Measurements from ENCODE around the gene GDF3.

GDF3 gene

DNA sequence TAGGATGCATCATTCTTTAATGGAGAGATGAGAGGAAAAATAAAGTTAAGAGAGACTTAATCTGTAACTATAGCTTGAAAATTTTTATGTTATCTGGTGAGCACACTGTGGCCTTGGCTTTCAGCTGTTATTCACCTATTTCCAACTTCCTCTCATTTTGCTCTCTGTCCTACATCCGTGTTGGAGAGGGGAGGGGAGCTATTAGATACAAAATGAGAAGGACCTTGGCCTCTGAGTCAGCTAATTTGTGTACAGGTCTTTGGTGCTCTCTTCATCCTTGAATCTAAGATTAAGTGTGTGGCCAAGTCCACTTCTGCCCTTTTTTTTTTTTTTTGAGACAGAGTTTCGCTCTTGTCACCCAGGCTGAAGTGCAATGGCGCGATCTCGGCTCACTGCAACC lies 29.0 kb downstream of the GDF3 start:
- DNase-seq, result no peak

DNA sequence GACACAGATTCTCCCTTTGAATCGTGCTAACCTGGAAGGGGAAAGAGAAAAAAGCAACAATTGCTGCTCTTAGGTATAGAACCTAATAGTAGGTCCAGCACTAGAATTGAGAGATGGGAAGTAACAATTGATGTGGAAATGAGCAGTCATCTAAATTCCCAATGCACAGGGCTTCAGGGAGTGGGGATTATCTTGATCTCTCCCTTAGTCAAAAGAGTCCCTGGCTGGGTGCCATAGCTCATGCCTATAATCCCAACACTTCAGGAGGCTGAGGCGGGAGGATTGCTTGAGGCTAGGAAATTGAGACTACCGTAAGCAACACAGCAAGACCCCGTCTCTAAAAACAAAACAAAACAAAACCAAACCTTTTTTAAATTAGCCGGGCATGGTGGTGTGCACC lies 33.8 kb downstream of the GDF3 start:
- DNase-seq, result no peak

DNA sequence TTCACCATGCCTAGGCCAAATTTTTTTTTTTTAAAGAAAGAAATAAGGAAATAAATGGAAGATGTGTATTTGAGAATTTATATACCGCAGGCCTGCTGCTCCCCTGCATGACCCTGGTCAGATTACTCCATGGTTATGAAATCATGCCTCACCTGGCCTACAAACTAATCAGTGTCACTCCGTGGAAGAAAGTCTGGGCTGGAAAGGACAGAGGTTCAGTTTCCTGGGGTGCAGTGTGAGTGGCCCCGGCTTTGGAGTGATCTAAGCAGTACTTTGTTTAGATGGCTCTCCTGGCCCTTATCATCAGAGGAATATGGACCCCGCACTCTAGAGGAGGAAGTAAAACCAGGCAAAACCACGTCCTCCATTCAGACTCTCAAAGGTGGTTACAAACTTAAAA lies 39.5 kb downstream of the GDF3 start:
- peak; percentile 30 for DNase-seq

DNA sequence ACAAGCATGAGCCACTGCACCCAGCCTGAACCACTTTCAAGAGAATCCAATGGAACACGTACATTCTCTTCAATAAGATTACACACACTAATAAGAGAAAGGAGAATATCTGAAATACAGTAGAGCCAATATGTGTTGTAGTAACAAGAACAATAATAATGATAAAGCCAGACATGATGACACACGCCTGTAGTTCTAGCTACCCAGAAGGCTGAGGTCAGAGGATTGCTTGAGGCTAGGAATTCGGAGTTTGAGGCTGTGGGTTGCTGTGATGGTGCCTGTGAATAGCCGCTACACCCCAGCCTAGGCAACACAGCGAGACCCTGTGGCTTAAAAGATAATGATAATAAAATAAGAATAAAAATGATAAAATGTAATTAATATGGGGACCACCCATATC lies 45.5 kb downstream of the GDF3 start:
- DNase-seq, result peak; percentile 27

DNA sequence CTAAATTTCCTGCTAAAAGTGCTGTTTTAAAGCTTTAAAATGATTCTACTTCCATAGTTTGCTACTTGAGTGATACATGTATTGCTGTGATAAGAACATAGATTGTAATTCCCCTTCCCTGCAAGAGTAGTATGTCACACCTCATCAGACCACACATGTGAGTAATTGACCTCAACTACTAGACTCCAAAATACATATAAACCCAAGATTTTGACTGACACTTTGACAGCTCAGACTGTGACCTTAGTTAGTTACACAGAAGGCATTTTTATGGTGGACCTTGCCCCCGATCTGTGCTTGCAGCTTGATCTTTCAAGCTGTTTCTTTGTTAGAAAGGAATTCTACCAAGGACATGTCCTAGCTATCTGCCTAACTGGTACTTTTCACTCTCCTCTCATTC lies 48.5 kb downstream of the GDF3 start:
- DNase-seq, result no peak

DNA sequence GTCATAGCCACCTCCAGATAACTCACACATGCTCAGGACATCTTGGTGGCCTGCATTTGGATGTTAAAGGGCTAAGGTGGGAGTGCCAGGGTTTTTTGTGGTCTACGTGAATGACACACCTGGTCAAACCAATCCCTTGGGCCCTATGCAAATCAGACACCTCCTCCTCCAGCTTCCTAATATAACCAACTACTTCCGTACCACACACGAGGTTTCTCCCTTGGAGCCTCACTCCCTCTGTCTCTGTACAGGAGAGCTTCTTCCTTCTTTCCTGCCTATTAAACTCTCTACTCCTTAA lies 49.4 kb downstream of the GDF3 start:
- DNase-seq, result peak; percentile 35

DNA sequence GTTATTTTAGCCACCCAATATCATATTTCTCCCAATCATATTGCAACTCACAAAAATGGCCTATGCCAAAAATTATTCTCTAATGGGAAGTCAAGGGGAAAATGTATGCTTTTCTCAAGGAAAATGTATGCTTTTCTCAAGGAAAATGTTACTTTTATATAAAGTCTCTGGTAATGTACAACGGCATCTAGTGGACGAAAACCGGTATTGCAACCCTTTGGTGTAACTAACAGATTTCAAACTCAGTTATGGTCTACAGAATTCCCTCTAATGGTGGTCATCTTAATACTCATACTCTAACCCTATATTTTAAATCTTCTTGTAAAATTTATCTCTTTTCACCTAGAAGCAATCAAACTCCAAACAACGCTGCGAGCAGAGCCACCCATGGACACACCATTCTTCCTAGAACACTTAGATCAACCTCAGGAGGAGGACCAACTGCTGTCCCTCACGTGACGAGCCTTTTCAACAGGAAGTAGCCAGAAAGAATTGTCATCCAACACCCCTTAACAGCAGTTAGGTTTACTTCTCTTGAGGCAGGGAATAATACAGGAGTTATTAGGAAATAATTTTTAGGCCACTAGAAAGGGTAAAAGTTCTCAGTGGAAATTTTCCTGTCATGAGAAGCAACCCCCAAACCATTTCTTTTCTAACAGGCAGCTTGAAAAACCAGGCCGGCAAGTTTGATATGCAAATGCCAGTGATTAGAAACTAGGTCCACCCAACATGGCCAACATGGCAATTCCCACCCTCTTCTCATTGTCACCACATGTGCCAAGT lies 50.0 kb downstream of the GDF3 start:
- peak; percentile 51 for DNase-seq

DNA sequence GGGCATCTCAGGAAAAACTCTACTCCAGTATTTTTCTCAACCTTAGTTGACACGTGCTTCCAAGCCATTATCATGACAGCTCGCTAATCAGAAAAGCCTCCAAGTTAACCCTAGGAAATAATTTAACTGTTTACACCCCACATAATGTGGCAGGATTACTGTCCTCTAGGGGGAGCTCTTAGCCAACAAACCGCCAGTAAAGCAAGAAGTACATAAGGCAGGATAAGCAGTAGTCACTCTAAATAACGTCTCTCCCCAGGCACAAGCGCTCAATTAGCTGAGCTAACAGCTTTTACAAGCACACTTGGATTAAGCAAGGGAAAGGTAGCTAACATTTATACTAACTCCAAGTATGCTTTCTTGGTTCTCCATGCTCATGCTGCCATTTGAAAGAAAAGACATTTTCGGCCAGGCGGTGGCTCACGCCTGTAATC lies 52.7 kb downstream of the GDF3 start:
- peak; percentile 59 for DNase-seq

DNA sequence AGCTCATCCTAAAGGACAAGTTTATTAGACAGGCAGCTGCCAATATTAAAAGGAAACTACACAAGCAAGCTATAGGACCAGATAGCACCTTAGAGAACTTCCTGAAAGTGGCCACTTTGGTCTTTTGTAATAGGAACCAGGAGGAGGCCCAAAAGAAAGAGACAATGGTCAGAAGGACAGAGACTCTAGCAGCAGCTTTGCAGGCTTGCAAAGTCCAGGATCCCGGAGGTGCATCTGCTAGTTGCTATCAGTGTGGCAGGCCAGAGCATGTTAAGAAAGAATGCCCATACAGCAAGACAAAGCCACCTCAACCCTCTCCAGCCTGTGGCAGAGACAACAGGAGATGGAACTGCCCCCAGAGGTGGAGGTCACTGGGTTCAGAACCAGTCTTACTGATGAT lies 53.3 kb downstream of the GDF3 start:
- DNase-seq, result peak; percentile 68

DNA sequence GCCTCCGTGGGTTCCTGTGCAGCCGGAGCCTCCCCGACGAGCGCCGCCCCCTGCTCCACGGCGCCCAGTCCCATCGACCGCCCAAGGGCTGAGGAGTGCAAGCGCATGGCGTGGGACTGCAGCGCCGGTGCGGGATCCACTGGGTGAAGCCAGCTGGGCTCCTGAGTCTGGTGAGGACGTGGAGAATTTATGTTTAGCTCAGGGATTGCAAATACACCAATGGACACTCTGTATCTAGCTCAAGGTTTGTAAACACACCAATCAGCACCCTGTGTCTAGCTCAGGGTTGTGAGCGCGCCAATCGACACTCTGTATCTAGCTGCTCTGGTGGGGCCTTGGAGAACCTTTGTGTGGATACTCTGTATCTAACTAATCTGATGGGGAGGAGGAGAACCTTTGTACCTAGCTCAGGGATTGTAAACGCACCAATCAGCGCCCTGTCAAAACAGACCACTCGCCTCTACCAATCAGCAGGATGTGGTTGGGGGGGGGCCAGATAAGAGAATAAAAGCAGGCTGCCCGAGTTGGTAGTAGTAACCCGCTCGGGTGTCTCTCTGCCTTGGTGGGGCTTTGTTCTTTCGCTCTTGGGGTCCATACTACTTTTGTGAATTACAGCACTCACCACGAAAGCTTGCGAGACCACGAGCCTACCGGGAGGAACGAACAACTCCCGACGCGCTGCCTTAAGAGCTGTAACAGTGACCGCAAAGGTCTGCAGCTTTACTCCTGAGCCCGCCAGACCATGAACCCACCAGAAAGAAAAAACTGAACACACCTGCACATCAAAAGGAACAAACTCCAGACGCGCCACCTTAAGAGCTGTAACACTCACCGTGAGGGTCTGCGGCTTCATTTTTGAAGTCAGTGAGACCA lies 55.2 kb downstream of the GDF3 start:
- peak; percentile 48 for DNase-seq
